ENCODE results near the gene POLR2F. TPM values are rescaled to one million over a fixed set of nuclear protein-coding genes. Genes with fewer than 3 reads are reported as not detected.

Gene POLR2F
- total and polyA plus RNA-seq, 12 donors: 39.7 to 205 (median 88.6) TPM

- H3K36me3 ChIP-seq (replicated peaks in 1 of 2): peaks cover 0 to 36% of the 10 kb centered on the region in 2 donors
- no peaks in the 10 kb centered on the region for H3K27me3 ChIP-seq
- no peaks in the 10 kb centered on the region for H3K9me3 ChIP-seq (replicated peaks in 1 of 3)
- intact Hi-C loops (cut with DNase I): loop anchor here (10.0 kb wide), 2 partner anchors 62 to 152 kb away; partner anchors contain the start of gene MICALL1 (in 1 of the 2)
- no peaks in the 10 kb centered on the region for H3K4me1 ChIP-seq (replicated peaks in 1 of 2)
- H3K27ac ChIP-seq: no peak overlapping the region
- no peak for DNase-seq
- no peak overlapping the region for H3K4me3 ChIP-seq
- 65 to 78% (median 68%) methylated on average over 1 of the region's 1 CpG for WGBS, 4 donors
- TF ChIP-seq POLR2A (IDR thresholded peaks at IDR 0.05) (no peak), CTCF (IDR thresholded peaks at IDR 0.05) (no peak)
These were observed 13.6 kb downstream of the POLR2F start for GRCh38 chr22:37967147-37967546.

- H3K27ac ChIP-seq: no peak overlapping the region
These were observed 14.3 kb downstream of the POLR2F start for GRCh38 chr22:37967637-37968451.

GRCh38 chr22:37968452-37969251 is 15.2 kb downstream of the POLR2F start:
- no peak for TF ChIP-seq POLR2A (IDR thresholded peaks at IDR 0.05)
- TF ChIP-seq CTCF (IDR thresholded peaks at IDR 0.05): no peak

More at GRCh38 chr22:37967637-37968451, 14.3 kb downstream of the POLR2F start:
- Histone ChIP-seq H3K9me3 (replicated peaks in 1 of 3) (no peaks in the 10 kb centered on the region), H3K4me1 (replicated peaks in 1 of 2) (no peaks in the 10 kb centered on the region), H3K4me3 (no peak overlapping the region), H3K27me3 (no peaks in the 10 kb centered on the region), H3K36me3 (replicated peaks in 1 of 2) (peaks cover 0 to 31% of the 10 kb centered on the region in 2 donors)
- no peak for DNase-seq
- intact Hi-C loops (cut with DNase I): loop anchor here (10.0 kb wide), 2 partner anchors 63 to 153 kb away; partner anchors contain the start of gene MICALL1 (in 1 of the 2)
- TF ChIP-seq CTCF (IDR thresholded peaks at IDR 0.05): no peak
- TF ChIP-seq POLR2A (IDR thresholded peaks at IDR 0.05): no peak
- WGBS, 4 donors: 84 to 91% (median 90%) methylated on average over 14 of the region's 14 CpGs

GRCh38 chr22:37970864-37971263 is 17.4 kb downstream of the POLR2F start:
- DNase-seq: no peak
- TF ChIP-seq CTCF (IDR thresholded peaks at IDR 0.05): no peak
- TF ChIP-seq POLR2A (IDR thresholded peaks at IDR 0.05): no peak
- no peak overlapping the region for H3K4me3 ChIP-seq
- H3K27me3 ChIP-seq: no peaks in the 10 kb centered on the region
- intact Hi-C loops (cut with DNase I): no loop called here
- peaks cover 0 to 24% of the 10 kb centered on the region in 2 donors for H3K36me3 ChIP-seq (replicated peaks in 1 of 2)
- H3K4me1 ChIP-seq (replicated peaks in 1 of 2): no peaks in the 10 kb centered on the region
- no peak overlapping the region for H3K27ac ChIP-seq
- no peaks in the 10 kb centered on the region for H3K9me3 ChIP-seq (replicated peaks in 1 of 3)
- WGBS, 4 donors: 97 to 98% (median 97%) methylated on average over 4 of the region's 4 CpGs

More at GRCh38 chr22:37968452-37969251, 15.2 kb downstream of the POLR2F start:
- no peaks in the 10 kb centered on the region for H3K4me1 ChIP-seq (replicated peaks in 1 of 2)
- DNase-seq: no peak
- no peak overlapping the region for H3K27ac ChIP-seq
- WGBS, 4 donors: 90 to 94% (median 93%) methylated on average over 5 of the region's 5 CpGs
- peaks cover 0 to 24% of the 10 kb centered on the region in 2 donors for H3K36me3 ChIP-seq (replicated peaks in 1 of 2)
- intact Hi-C loops (cut with DNase I): loop anchor here (10.0 kb wide), 2 partner anchors 64 to 154 kb away; partner anchors contain the start of gene MICALL1 (in 1 of the 2)
- H3K9me3 ChIP-seq (replicated peaks in 1 of 3): no peaks in the 10 kb centered on the region
- no peak overlapping the region for H3K4me3 ChIP-seq
- no peaks in the 10 kb centered on the region for H3K27me3 ChIP-seq
